Stimulated activated CD4-positive, alpha-beta T cell treated with anti-CD3 and anti-CD28 coated beads, Interleukin-1b, Interleukin-23, amount 100 ng/mL, for 1 hour (primary cell): ENCODE measurements around the gene CNBD2.
"Not testable (repeated sequence)": the region's sequence is repeated elsewhere in the genome, so short reads cannot be mapped to it uniquely, and the experiment has no call there.

Source experiments
- DNase-seq, 2 donors: peaks; one replicate each; pipeline ENCODE4 v3.0.0-alpha.2; 2020; ENCODE audit warnings: low read depth in 2 of 2

Gene CNBD2

GRCh38 chr20:35975576-35976373, 7.4 kb downstream of the CNBD2 start:
- no peak for DNase-seq

- no peak for DNase-seq
Measured at GRCh38 chr20:35978041-35978513, 9.7 kb downstream of the CNBD2 start.

DNA sequence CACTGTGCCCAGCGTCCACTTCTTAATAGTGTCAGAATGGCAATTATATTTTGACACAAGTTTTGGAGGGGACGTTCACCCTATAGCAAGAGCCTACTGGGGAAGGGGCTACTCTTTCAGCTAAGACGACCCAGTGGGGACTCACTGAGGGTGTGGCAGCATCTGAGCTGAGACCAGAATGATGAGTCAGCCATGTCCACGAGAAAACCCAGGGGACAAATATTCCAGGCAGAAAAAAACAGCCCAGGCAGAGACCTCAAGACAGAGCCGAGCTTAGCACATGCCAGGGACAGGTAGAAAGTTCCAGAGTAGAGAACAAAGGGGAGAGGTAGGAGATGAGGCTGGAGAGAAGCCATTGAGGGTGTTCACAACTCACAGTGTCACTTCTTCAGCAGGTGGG, 11.2 kb downstream of the CNBD2 start:
- DNase-seq: no peak

- DNase-seq: no peak
Measured at GRCh38 chr20:35981969-35982368, 13.6 kb downstream of the CNBD2 start.

DNA sequence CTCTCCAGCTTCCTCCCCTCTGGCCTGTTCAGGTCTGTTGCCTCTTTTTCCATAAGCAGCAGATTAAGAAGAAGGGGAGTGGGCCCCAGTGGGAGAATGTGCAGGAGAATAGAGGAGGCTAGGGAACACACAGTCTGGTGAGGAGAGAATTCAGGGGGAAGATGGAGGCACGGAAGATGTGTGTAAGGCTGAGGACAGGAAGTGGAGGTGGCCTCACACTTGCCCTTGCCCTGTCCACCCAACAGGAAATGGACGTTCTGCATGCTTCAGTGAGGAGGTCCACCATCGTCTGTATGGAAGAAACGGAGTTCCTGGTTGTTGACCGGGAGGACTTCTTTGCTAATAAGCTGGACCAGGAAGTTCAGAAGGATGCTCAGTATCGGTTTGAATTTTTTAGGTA, 16.0 kb downstream of the CNBD2 start:
- no peak for DNase-seq

GRCh38 chr20:35985806-35986205, 17.4 kb downstream of the CNBD2 start:
- DNase-seq: no peak

DNA sequence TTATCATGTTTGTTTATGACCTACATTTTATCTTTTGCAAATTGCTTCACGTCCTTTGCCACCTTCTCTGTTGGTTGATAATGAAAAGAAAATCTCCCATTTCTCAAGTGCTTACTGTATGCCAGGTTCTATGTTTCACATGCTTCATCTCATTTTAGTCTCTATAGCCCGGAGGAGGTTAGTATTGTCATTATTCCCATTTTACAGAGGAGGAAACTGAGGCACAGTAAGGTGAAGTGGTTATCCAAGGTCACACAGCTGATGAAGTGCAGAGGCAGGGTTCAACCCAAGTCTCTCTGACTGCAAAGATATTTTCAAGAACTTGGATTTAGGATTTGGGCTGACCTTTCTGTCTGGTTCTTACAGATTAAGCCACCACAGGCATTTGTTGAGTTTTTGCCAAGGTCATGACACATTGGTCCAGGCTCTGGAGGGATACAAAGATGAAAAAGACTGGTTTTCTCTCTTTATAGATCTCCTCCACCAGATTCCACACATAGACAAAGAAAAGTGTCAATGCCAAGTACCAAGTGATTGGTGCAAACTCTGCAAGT, 20.6 kb downstream of the CNBD2 start:
- no peak for DNase-seq

DNA sequence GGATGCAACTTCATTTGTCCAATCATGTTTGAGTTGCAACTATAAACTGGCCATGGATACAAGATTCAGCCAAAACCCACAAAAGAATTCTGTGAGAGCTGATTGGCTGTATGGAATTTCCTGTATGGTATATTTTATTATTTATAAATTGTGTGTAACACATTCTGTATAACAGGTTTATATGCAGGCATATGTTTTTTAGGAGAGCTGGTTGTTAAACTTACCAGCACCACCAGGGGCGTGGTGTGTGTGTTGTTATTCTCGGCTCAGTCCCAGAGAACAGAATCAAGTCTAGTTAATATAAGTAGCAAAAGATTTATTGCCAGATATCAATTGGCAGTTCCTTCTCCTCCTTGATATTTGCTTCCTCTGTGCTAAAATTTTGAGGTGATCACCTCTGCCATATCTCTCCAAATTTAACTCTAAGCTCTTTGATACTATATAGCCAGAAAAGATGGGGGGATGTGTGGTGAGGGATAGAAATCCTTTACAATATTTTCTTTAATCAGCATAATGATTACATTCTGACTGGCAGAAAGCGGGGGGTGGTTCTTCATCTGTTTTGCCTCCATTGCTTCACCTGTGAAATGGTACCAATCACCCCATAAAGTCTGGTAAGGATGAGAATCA, 22.9 kb downstream of the CNBD2 start:
- DNase-seq: no peak

GRCh38 chr20:35992713-35993335, 24.4 kb downstream of the CNBD2 start:
- DNase-seq: no peak

DNA sequence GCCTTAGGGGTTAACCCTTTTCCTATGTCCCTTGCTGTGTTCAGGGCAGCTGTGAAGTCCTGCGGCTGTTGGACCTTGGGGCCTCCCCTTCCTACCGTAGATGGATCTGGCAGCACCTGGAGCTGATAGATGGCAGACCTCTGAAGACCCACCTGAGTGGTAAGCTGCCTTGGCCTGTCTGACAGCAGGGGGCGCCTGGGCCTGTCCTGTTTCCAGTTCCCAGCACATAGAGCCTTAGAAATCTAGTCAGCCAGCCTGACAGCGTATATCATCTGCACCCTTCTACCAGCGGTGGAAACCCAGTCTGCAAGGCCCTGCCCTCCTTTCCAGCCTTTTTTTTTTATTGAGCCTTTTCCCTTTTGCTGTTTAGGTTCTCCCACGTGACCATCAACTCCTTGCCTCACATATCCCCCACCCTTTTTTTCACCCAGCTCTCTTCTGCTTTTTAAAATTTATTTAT, 26.6 kb downstream of the CNBD2 start:
- DNase-seq: peak; percentile 66 to 71

GRCh38 chr20:35996492-35996891, 28.1 kb downstream of the CNBD2 start:
- DNase-seq: not testable (repeated sequence)

DNA sequence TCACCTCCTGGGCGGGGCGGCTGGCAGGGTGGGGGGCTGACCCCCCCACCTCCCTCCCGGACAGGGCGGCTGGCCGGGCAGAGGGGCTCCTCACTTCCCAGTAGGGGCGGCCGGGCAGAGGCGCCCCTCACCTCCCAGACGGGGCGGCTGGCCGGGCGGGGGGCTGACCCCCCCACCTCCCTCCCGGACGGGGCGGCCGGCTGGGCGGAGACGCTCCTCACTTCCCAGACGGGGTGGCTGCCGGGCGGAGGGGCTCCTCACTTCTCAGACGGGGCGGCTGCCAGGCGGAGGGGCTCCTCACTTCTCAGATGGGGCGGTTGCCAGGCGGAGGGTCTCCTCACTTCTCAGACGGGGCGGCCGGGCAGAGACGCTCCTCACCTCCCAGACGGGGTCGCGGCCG, 32.9 kb downstream of the CNBD2 start:
- not testable (repeated sequence) for DNase-seq

GRCh38 chr20:36002855-36003254, 34.5 kb downstream of the CNBD2 start:
- no peak for DNase-seq

GRCh38 chr20:36004045-36004444, 35.7 kb downstream of the CNBD2 start:
- no peak for DNase-seq

- no peak for DNase-seq
Measured at GRCh38 chr20:36008461-36009035, 40.2 kb downstream of the CNBD2 start.

DNA sequence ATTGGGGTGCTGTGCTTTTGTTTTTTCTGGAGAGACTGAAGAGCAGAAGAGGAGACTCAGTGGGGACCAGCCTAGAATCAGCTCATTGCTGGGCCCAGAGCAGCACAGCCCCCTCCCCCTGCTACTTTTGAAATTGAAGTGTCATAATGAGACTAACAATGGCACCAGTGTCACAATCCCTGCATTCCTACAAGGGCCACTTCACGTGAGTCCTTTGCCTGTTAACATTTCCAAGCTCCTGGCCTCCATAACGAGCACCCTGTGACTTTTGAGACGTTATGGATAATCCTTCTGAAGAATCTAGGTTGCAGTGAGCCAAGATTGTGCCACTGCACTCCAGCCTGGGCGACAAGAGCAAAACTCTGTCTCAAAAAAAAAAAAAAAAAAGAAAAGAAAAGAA, 41.7 kb downstream of the CNBD2 start:
- no peak for DNase-seq

DNA sequence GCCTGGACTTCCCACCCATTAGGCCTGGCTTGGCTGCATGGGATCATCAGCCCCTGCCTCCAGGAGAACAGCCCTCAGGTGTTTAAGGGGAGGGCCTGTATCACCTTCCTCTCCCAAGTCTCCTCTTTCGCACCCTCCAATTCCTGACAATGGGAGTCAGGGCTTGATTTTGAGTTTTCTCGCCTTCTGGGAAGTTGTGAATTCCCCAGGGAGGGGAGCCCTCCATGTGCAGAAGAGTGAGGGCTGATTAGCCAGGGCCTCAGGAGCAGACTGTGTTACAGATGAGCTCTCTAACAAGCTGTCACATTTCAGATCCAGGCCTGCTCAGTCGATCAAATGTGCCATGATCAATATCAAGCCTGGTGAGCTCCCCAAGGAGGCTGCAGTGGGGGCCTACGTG, 42.4 kb downstream of the CNBD2 start:
- no peak for DNase-seq

DNA sequence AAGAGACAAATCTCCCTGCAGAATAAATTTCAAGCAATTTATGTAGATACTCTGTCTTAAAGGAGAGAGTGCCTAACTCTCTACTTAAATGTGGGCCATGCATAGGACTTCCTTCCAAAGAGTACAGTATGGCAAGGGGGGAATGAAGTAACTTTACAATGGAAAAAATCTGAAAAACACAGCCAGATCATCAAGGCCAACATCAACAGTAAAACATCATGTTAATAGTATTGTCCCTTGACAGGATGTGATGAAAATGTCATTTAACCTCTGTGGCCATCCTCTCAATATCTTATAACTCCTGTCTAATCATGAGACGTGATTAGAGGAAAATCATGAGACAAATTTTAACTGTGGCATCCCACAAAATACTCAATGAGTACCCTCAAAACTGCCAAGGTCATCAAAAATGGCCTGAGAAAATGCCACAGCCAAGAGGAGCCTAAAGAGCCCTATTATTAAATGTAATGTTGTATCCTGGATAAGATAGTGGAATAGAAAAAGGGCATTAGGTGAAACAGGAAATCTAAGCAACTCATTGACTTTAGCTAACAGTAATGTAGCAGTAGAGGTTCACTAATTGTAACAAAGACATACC, 47.5 kb downstream of the CNBD2 start:
- no peak for DNase-seq

DNA sequence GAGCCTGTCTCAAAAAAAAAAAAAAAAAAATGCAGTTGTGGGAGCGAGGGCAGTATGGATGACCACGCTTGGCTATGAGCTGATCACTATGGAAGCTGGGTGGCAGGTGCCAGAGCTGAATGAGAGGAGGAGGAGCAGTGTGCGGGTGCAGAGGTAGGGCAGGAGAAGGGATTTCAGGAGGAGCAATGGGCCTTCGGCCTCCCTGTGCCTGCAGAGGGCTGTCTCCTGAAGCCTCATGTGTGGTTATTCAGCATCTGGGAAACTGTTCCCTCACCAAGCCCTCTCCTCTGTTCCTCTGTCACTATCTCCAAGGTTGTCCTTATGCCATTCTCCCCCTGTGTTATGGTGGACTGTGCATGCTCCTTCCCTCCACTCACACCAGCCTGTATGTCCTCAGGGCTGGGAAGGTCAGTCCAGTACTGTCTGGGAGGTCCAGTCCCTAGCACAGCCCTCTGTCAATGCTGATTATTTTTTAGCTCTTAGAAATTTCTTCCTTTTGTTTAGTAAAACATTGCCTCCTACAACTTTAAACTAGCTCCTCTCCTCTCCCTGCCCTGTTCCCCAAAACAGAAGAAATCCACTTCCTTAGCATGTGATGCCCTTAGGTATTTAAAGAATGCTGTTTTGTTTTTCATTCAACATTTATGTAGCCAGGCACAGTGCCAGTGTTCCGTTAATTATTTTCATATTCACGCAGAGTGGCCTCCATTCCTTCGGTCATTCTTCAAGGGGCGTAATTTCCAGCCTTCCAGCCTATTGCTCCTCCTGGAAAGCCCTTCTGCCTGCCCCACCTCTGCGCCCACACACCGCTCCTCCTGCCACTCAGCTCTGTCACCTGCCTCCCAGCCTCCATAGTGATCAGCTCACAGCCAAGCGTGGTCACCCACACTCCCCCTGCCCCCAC, 48.9 kb downstream of the CNBD2 start:
- no peak for DNase-seq

GRCh38 chr20:36018208-36018988, 50.0 kb downstream of the CNBD2 start:
- DNase-seq: no peak
